ENCODE results near the gene MAP1A. TPM values are rescaled to one million over a fixed set of nuclear protein-coding genes. Genes with fewer than 3 reads are reported as not detected.

The MAP1A gene
- total and polyA plus RNA-seq, 2 donors (not counting 3 experiments of a cell fraction or from before 2014, with no cell fraction given): 0.68 to 4.8 TPM

- FAIRE-seq: no peak
- Histone ChIP-seq H4K20me1 (replicated peaks; ENCODE audit: control insufficient read depth, extremely low read depth, insufficient read depth, low read length) (no peaks in the 10 kb centered on the region), H3K36me3 (ENCODE audit: control insufficient read depth in 2 of 2, extremely low read depth in 1 of 2, insufficient read depth in 2 of 2, low read length in 2 of 2) (peaks cover 0 to 2% of the 10 kb centered on the region in 2 experiments), H3K9me3 (replicated peaks; ENCODE audit: control insufficient read depth, insufficient read depth, low read length) (no peaks in the 10 kb centered on the region), H2AFZ (ENCODE audit: low read depth, low read length) (no peak overlapping the region), H3K4me3 (replicated peaks in 1 of 3; ENCODE audit: insufficient read depth in 1 of 3, low read depth in 1 of 3, low read length in 3 of 3) (no peak overlapping the region), H3K27me3 (ENCODE audit: control insufficient read depth in 2 of 2, insufficient read depth in 2 of 2, low read length in 2 of 2) (no peaks in the 10 kb centered on the region), H3K79me2 (ENCODE audit: control insufficient read depth, insufficient read depth, low read length) (no peaks in the 10 kb centered on the region), H3K4me2 (ENCODE audit: insufficient read depth, low read length) (no peak overlapping the region), H3K4me1 (ENCODE audit: control insufficient read depth, extremely low read depth, insufficient read depth, low read length) (no peaks in the 10 kb centered on the region), H3K27ac (ENCODE audit: insufficient read depth, low read depth, low read length) (no peak overlapping the region), H3K9me1 (replicated peaks; ENCODE audit: control insufficient read depth, extremely low read depth, insufficient read depth, low read length) (no peaks in the 10 kb centered on the region), H3K9ac (replicated peaks; ENCODE audit: extremely low read depth, insufficient read depth, low read length) (no peak overlapping the region)
- no peak for DNase-seq (ENCODE audit: low read depth, low spot score)
- ChIA-PET POLR2A (no interaction called here), CTCF (no interaction called here)
- dilution Hi-C loops (cut with MboI; ENCODE audit: extremely low pct_ligation_motif_present, low sequenced_read_pairs): no loop called here
- no peak for TF ChIP-seq MYC (IDR thresholded peaks at IDR 0.05; ENCODE audit: low read depth, low read length)
- TF ChIP-seq EZH2 (IDR thresholded peaks at IDR 0.05; ENCODE audit: borderline replicate concordance, low read depth, low read length, severe bottlenecking): no peak
- TF ChIP-seq POLR2A (IDR thresholded peaks at IDR 0.05; ENCODE audit: low read depth, low read length): no peak
- TF ChIP-seq, protein P1, sequence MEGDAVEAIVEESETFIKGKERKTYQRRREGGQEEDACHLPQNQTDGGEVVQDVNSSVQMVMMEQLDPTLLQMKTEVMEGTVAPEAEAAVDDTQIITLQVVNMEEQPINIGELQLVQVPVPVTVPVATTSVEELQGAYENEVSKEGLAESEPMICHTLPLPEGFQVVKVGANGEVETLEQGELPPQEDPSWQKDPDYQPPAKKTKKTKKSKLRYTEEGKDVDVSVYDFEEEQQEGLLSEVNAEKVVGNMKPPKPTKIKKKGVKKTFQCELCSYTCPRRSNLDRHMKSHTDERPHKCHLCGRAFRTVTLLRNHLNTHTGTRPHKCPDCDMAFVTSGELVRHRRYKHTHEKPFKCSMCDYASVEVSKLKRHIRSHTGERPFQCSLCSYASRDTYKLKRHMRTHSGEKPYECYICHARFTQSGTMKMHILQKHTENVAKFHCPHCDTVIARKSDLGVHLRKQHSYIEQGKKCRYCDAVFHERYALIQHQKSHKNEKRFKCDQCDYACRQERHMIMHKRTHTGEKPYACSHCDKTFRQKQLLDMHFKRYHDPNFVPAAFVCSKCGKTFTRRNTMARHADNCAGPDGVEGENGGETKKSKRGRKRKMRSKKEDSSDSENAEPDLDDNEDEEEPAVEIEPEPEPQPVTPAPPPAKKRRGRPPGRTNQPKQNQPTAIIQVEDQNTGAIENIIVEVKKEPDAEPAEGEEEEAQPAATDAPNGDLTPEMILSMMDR (IDR thresholded peaks at IDR 0.05; ENCODE audit: extremely low read depth in 1 of 2, insufficient read depth in 1 of 2, low read depth in 1 of 2, low read length in 2 of 2): no peak
- no peak for TF ChIP-seq JUN (IDR thresholded peaks at IDR 0.05; ENCODE audit: borderline replicate concordance, insufficient read depth, insufficient read length, low read depth)
- no peak for TF ChIP-seq FOS (IDR thresholded peaks at IDR 0.05; ENCODE audit: borderline replicate concordance, insufficient read depth, low read length)
- TF ChIP-seq GATA2 (IDR thresholded peaks at IDR 0.05; ENCODE audit: insufficient read depth, insufficient read length, low read depth, low read length): no peak
- TF ChIP-seq MAX (IDR thresholded peaks at IDR 0.05; ENCODE audit: insufficient read depth, insufficient read length): no peak
- TF ChIP-seq POLR2AphosphoS5 (IDR thresholded peaks at IDR 0.05; ENCODE audit: insufficient read depth, low read depth, low read length): no peak
- BruUV-seq (replicated peaks): no TSS peak
- intact Hi-C loops (cut with micrococcal nuclease): no loop called here
These were observed 11.7 kb downstream of the MAP1A start for GRCh38 chr15:43529141-43529540.

All from endothelial cell of umbilical vein (primary cell).